ENCODE data around the gene HDAC4. TPM values are rescaled to one million over a fixed set of nuclear protein-coding genes. Genes with fewer than 3 reads are reported as not detected.
"Not testable (repeated sequence)": the region's sequence is repeated elsewhere in the genome, so short reads cannot be mapped to it uniquely, and the experiment has no call there.

The HDAC4 gene
- total RNA-seq, 2 donors from 2014 or later: 38.7 to 50.9 TPM

- no peak for ATAC-seq
- no peak for DNase-seq
- intact Hi-C loops (cut with DNase I, micrococcal nuclease): no loop called here
Measured at GRCh38 chr2:239048736-239049135, 352.1 kb downstream of the HDAC4 start.

DNA sequence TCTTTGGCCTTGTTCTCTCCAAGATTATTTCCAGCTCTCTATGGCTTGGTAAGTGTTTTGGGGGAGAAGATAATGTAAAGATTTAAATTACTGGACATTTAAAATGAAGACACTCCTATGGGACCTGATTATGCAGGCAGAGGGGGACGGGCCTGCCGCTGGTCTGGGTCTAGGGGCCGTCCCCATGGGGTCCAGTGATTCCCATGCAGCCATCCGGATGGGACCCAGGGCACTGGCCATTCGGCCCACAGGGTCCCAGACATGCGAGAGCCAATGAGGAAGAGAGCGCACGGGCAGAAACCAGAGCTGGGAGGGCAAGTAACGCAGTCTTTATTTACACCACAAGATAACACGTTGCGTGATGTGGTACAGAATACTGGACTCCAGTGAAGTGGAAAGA is 353.0 kb downstream of the HDAC4 start:
- no peak for ATAC-seq
- intact Hi-C loops (cut with DNase I, micrococcal nuclease): no loop called here
- no peak for DNase-seq

DNA sequence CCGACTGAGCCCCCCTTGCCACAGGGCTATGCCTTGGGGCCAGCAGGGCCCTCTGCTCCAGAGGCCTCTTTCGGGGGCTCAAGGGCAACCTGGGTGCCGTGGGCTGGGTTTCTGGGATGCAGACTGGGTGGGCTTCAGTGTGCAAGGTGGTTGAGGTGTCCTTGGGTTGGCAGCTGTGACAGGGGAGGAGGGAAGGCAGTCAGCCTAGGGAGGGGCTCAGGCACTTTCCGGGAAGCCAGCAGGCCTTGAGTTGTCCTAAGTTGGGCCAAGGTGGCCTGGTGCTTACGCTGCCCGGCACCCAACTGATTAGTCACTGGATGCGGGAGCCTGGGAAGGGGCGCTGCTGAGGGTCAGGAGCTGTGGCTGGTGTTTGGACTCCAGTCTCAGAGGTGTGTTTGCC is 353.4 kb downstream of the HDAC4 start:
- ATAC-seq: no peak
- intact Hi-C loops (cut with DNase I, micrococcal nuclease): no loop called here
- no peak for DNase-seq

- no peak for DNase-seq
- ATAC-seq: no peak
- intact Hi-C loops (cut with DNase I, micrococcal nuclease): no loop called here
Measured at GRCh38 chr2:239046822-239047221, 354.0 kb downstream of the HDAC4 start.

GRCh38 chr2:239044336-239044735 is 356.5 kb downstream of the HDAC4 start:
- ATAC-seq: no peak
- intact Hi-C loops (cut with DNase I, micrococcal nuclease): no loop called here
- DNase-seq: no peak

- intact Hi-C loops (cut with DNase I, micrococcal nuclease): no loop called here
- DNase-seq (no peak), ATAC-seq (no peak)
Measured at GRCh38 chr2:239043326-239043725, 357.5 kb downstream of the HDAC4 start.

GRCh38 chr2:239042551-239043320 is 358.1 kb downstream of the HDAC4 start:
- intact Hi-C loops (cut with DNase I, micrococcal nuclease): no loop called here
- ATAC-seq: no peak
- DNase-seq: no peak

GRCh38 chr2:239042046-239042445 is 358.8 kb downstream of the HDAC4 start:
- ATAC-seq (no peak), DNase-seq (no peak)
- intact Hi-C loops (cut with DNase I, micrococcal nuclease): no loop called here

- DNase-seq (no peak), ATAC-seq (no peak)
- intact Hi-C loops (cut with DNase I, micrococcal nuclease): no loop called here
Measured at GRCh38 chr2:239041062-239041461, 359.8 kb downstream of the HDAC4 start.

- intact Hi-C loops (cut with DNase I, micrococcal nuclease): no loop called here
- DNase-seq: no peak
- ATAC-seq: no peak
Measured at GRCh38 chr2:239040152-239040761, 360.6 kb downstream of the HDAC4 start.

- no peak for ATAC-seq
- DNase-seq: no peak
- intact Hi-C loops (cut with DNase I, micrococcal nuclease): loop anchor here in 1 of 2 donors (10.0 kb wide), 1 partner anchor 955 kb away; no protein-coding TSS in a partner anchor
Measured at GRCh38 chr2:239039479-239039861, 361.4 kb downstream of the HDAC4 start.

DNA sequence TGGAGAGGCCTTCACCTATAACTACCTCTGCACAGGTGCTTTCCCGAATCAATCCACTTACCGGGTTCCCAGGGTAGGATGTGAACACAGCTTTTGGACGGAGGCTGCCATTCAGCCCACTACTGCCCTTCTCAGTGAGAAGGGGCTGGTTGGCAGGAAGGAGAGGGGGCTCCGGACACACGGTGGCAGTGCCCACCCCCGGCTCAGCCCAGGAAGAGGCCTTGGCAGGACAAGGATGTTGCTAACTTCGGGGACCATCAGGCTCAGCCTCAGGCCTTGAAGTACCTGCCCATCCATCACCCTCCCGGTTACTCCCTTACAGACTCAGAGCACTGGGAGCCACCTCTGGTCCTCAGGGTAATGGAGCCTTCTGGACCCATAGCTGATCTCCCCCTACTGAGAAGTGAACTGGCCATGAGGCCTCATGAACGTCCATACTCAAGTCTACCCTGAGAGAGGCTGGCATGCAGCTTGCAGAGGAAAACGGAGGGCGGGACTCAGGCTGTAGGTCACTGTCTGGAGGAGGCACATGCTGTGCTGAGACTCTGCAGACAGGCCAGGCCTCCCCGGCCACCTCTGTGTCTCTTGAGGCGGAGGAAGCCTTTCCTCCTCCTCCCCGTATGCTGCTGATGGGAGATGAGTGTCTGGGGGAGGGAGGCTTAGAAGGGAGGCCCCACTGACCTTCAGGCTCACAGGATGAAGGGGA is 361.9 kb downstream of the HDAC4 start:
- no peak for ATAC-seq
- no peak for DNase-seq
- intact Hi-C loops (cut with DNase I, micrococcal nuclease): loop anchor here in 1 of 2 donors (10.0 kb wide), 1 partner anchor 956 kb away; no protein-coding TSS in a partner anchor

GRCh38 chr2:239038284-239038683 is 362.5 kb downstream of the HDAC4 start:
- DNase-seq, ATAC-seq: not testable (repeated sequence)
- intact Hi-C loops (cut with DNase I, micrococcal nuclease): loop anchor here in 1 of 2 donors (10.0 kb wide), 1 partner anchor 957 kb away; no protein-coding TSS in a partner anchor

DNA sequence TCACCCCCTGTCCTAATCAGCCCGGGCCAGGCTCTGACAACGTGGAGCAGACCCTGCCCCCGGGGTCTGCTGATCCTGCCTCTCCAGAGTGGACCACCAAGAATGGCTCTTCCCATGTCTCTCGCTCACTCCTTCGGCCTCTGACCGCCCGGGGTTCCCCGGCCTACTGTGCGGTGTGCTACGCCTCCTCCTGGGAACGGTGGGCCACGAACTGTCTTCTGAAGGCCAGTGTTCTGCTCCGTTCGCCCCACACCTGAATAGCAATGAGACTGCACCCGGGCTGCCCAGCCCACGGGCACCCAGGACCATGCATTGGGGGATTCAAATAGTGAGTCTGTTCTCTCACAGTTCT is 363.3 kb downstream of the HDAC4 start:
- intact Hi-C loops (cut with DNase I, micrococcal nuclease): loop anchor here in 1 of 2 donors (10.0 kb wide), 1 partner anchor 957 kb away; no protein-coding TSS in a partner anchor
- ATAC-seq: no peak

GRCh38 chr2:239036819-239037558 is 363.8 kb downstream of the HDAC4 start:
- DNase-seq: no peak
- no peak for ATAC-seq

More for the DNA sequence above, 363.3 kb downstream of the HDAC4 start:
- no peak for DNase-seq

GRCh38 chr2:239035997-239036731 is 364.7 kb downstream of the HDAC4 start:
- ATAC-seq: peak; percentile 57
- intact Hi-C loops (cut with DNase I, micrococcal nuclease): loop anchor here in 1 of 2 donors (10.0 kb wide), 1 partner anchor 959 kb away; no protein-coding TSS in a partner anchor
- DNase-seq: peak in 1 of 2 donors; percentile 30

More at GRCh38 chr2:239036819-239037558, 363.8 kb downstream of the HDAC4 start:
- intact Hi-C loops (cut with DNase I, micrococcal nuclease): loop anchor here in 1 of 2 donors (10.0 kb wide), 1 partner anchor 958 kb away; no protein-coding TSS in a partner anchor

DNA sequence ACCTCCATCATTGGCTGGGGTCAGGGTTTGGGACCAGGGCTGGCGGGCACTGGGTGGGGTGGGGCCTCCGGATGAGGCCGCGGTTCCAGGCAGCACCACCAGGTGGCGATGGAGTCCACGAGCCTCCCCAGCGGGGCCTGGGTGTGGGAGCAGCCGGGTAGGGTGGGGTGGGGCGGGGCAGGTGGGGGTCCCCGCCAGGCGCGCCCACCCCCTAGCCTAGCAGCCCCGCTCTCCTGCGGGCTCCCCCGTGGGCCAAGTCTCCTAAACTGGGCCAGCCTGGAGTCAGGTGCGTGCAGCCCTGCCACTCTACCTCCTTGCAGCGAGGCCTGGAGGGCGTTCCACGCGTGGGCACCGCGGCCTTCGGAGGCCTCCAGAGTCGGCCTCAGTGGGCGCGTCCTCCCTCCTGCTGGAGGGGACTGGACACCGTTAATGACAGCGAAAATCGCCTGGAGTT is 365.4 kb downstream of the HDAC4 start:
- DNase-seq (peak in 1 of 2 donors; percentile 66), ATAC-seq (peak; percentile 86)
- intact Hi-C loops (cut with DNase I, micrococcal nuclease): loop anchor here in 1 of 2 donors (10.0 kb wide), 1 partner anchor 959 kb away; no protein-coding TSS in a partner anchor

All from left colon (tissue), 2 donors.